BLaER1 (cell line): ENCODE measurements around the gene ACSL5.
"Not testable (repeated sequence)": the region's sequence is repeated elsewhere in the genome, so short reads cannot be mapped to it uniquely, and the experiment has no call there.

Experiments
- H3K27ac ChIP-seq: shearing (Covaris generic); formaldehyde crosslinking; 2 replicates; pipeline ENCODE4 v1.8.1; 2022
- H3K27me3 ChIP-seq: shearing (Covaris generic); formaldehyde crosslinking; 2 replicates; pipeline ENCODE4 v1.8.1; 2022
- H3K36me3 ChIP-seq: shearing (Covaris generic); formaldehyde crosslinking; 2 replicates; pipeline ENCODE4 v1.8.1; 2022
- H3K4me1 ChIP-seq: shearing (Covaris generic); formaldehyde crosslinking; 2 replicates; pipeline ENCODE4 v1.8.1; 2022
- H3K4me2 ChIP-seq: shearing (Covaris generic); formaldehyde crosslinking; 2 replicates; pipeline ENCODE4 v1.8.1; 2022
- H3K4me3 ChIP-seq: shearing (Covaris generic); formaldehyde crosslinking; 2 replicates; pipeline ENCODE4 v1.8.1; 2022
- H3K9ac ChIP-seq: shearing (Covaris generic); formaldehyde crosslinking; 2 replicates; pipeline ENCODE4 v1.8.1; 2022
- H3K9me3 ChIP-seq: shearing (Covaris generic); formaldehyde crosslinking; 2 replicates; pipeline ENCODE4 v1.8.1; 2022
- H4K20me1 ChIP-seq: shearing (Covaris generic); formaldehyde crosslinking; 2 replicates; pipeline ENCODE4 v1.8.1; 2022
- Cebpa-rat ChIP-seq: shearing (Covaris generic); IDR thresholded peaks from 2 replicates; pipeline ENCODE4 v1.8.1; 2022

The ACSL5 gene

DNA sequence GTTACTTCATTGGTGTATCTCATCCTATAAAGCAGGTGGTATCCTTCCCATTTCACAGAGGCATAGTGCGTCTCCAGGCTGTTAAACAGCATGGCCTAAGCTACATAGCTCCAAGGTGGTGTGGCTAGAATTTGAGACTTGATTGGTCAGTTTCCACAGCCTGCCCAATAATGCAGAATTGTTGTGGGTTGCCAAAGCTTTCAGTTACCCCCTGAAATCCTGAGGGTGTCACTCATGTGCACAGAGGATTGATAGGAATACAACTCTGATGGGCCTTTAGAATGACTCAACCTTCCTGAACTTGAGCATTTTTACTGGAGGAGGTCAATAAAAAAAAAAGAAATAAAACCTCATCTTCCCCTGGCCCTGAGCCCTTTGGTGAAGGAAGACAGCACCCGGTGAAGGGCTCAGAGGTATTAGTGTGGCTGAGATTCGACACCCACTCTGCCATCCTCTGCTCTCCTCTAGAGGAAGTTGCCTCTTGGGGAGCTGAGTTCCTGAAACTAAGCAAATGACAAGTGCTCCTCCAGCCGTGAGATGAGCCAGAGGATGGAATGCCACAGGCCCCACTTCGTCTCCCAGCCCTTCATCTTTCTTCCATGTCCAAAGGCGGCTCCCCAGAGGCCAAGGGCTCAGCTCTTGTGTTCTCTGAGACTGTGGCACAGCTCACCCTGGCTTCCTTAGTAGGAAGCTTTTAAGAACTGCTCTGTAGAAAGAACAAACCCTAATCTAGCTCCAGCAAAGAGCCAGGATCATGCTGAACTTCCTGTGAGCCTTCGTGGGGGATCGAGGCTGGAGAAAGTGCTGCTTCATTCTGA, 1.0 kb downstream of the ACSL5 start:
- H3K27ac ChIP-seq, result peak overlapping the region; percentile 95
- H3K9me3 ChIP-seq, result 0 out of 2 replicates have a peak, but pooled peaks cover 7% of the 10 kb centered on the region
- peaks cover 6% of the 10 kb centered on the region; the same call in 1 of the 2 replicates for H3K36me3 ChIP-seq
- peak overlapping the region; percentile 75 for H3K4me3 ChIP-seq
- peak overlapping the region; percentile 92 for H3K9ac ChIP-seq
- peak overlapping the region; percentile 87 for H3K4me2 ChIP-seq
- no peaks in the 10 kb centered on the region for H3K27me3 ChIP-seq
- no peak for TF ChIP-seq Cebpa-rat
- no peaks in the 10 kb centered on the region for H4K20me1 ChIP-seq
- H3K4me1 ChIP-seq, result peaks cover 32% of the 10 kb centered on the region

DNA sequence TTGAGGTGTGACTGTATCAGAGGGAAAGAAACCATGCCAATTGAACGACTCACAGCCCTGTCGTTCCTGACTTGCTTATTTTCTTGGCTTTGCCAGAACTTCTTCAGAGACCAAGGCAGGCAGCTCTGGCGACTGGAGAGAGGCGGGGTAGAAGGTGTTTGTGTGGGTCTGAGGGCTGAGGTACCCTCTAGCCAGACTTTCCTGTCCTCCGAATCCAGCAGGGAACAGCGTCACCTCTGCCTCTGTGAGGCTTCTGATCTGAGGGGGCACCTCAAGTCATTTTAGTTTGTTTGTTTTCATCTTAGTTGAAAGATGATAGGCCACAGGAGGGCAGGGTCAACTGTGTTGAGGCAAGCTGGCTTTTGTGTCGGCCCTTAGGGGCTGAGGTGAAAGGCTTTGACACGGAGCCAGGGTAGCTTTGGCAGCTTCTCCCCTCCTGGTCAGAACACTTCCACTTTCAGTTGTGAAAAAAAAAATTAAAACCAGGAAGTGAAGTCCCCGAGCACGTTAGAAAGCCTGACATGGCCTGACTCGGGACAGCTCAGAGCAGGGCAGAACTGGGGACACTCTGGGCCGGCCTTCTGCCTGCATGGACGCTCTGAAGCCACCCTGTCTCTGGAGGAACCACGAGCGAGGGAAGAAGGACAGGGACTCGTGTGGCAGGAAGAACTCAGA, 1.9 kb downstream of the ACSL5 start:
- Histone ChIP-seq H3K27ac (peak overlapping the region; percentile 95), H3K4me2 (peak overlapping the region; percentile 87), H4K20me1 (no peaks in the 10 kb centered on the region), H3K36me3 (peaks cover 12% of the 10 kb centered on the region; the same call in 1 of the 2 replicates), H3K9ac (peak overlapping the region; percentile 92), H3K9me3 (no peaks in the 10 kb centered on the region), H3K4me3 (peak overlapping the region; percentile 75), H3K27me3 (no peaks in the 10 kb centered on the region), H3K4me1 (peaks cover 32% of the 10 kb centered on the region)
- TF ChIP-seq Cebpa-rat, result no peak

DNA sequence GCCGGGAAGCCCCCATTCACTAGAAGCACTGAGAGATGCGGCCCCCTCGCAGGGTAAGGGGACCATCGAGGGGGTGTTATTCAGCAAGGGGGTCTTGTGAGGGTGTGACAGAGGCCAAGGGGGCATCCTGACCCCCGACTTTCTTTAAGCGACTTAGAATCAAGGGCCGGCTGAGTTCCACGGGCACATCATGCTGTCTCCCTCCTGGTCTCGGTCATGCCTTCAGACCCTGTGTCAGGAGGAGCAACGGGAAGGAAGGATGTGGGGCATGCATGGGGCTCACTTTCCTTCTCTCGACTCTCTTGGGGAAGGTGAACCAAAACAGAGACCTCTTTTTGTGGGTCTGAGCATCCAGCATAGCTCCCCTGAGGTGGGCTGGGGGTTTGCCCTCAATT, 2.5 kb downstream of the ACSL5 start:
- no peak for TF ChIP-seq Cebpa-rat
- Histone ChIP-seq H3K9ac (peak overlapping the region; percentile 92), H3K27me3 (no peaks in the 10 kb centered on the region), H3K27ac (peak overlapping the region; percentile 95), H3K4me3 (peak overlapping the region; percentile 75), H3K36me3 (peaks cover 18% of the 10 kb centered on the region; the same call in 1 of the 2 replicates), H3K4me1 (peaks cover 32% of the 10 kb centered on the region), H3K9me3 (no peaks in the 10 kb centered on the region), H4K20me1 (no peaks in the 10 kb centered on the region), H3K4me2 (peak overlapping the region; percentile 87)

DNA sequence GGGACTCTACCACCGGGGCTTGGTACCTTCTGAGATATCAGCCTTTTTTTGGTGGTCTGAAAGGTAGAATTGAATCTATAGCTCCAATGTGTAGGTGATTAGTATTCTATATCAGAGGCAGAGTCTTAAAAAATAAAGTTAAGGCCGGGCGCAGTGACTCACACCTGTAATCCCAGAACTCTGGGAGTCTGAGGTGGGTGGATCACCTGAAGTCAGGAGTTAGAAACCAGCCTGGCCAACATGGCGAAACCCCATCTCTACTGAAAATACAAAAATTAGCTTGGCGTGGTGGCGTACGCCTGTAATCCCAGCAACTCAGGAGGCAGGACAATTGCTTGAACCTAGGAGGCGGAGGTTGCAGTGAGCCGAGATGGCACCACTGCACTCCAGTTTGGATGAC, 3.2 kb downstream of the ACSL5 start:
- H3K9me3 ChIP-seq, H3K27me3 ChIP-seq, H3K9ac ChIP-seq, H4K20me1 ChIP-seq: not testable (repeated sequence)
- H3K4me2 ChIP-seq, result peak overlapping the region; percentile 87
- H3K4me3 ChIP-seq, result peak overlapping the region; percentile 75
- peaks cover 32% of the 10 kb centered on the region for H3K4me1 ChIP-seq
- 0 out of 2 replicates have a peak overlapping the region, but pooled peaks have one; percentile 95 for H3K27ac ChIP-seq
- H3K36me3 ChIP-seq, result peaks cover 23% of the 10 kb centered on the region; the same call in 1 of the 2 replicates

DNA sequence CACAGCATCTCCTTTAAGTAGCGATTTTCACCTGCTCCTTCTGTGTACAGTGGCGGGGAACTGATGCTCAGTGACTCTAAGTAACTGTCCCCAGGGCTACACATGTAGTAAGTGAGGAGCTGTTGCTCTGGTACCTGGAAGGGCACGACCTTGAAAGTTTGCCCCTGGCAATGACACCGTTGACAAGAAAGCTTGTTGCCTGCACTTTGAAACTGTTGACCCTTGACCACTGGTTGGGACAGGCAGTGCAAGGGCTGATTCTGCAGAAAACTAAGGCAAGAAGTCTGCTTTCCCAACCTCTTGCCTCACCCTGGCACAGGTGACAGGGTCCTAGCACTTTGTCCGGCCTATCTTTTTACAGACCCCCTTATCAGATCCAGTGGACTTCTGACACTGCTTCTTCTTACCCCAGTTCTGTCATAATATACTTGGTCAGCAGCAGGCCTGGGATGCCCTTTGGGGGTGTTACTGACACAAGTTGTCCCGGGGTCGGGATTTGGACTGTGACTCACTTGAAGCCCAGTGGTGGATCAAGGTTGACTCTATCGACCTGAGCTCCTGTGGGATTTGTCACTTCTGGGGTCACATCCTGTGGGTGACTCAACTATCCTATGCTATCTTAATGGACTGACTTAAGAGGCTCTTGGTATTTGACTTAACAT, 5.8 kb downstream of the ACSL5 start:
- H3K4me3 ChIP-seq, result no peak overlapping the region
- no peak overlapping the region for H3K4me2 ChIP-seq
- no peak for TF ChIP-seq Cebpa-rat
- H3K9ac ChIP-seq, result no peak overlapping the region
- H3K9me3 ChIP-seq, result no peaks in the 10 kb centered on the region
- H3K27ac ChIP-seq, result no peak overlapping the region
- peaks cover 36% of the 10 kb centered on the region; the same call in 1 of the 2 replicates for H3K36me3 ChIP-seq
- no peaks in the 10 kb centered on the region for H3K27me3 ChIP-seq
- peaks cover 16% of the 10 kb centered on the region; the same call in 1 of the 2 replicates for H4K20me1 ChIP-seq
- H3K4me1 ChIP-seq, result peaks cover 27% of the 10 kb centered on the region

DNA sequence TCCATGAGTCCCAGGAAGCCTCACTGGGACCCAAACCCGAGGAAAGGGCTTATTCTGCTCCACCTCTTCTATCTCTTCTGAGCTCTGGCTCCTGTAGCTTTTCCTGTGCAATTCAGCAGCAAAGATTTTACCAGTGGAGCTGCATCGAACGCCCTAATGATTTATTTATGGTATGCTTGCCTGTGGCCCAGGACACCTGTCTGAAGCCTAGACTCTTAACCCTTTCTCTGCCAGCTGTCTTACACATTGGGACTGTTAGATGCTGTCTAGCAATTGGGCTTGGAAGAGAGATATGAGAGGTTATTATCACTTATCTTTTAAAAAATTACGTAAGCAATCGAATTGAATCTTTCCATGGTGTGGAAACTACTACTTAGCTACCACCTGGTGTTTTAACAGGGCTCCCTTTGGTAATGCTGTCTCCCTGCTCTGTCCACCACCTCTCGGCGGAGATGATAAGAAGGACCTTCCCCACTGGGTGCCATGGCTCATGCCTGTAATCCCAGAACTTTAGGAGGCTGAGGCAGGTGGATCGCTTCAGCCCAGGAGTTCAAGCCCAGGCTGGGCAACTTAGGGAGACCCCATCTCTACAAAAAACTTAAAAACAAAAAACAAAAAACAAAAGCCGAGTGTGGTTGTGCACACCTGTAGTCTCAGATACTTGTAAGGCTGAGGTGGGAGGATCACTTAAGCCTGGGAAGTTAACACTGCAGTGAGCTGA, 8.8 kb downstream of the ACSL5 start:
- TF ChIP-seq Cebpa-rat, result no peak
- H4K20me1 ChIP-seq, result peaks cover 16% of the 10 kb centered on the region; the same call in 1 of the 2 replicates
- peaks cover 2% of the 10 kb centered on the region; the same call in 1 of the 2 replicates for H3K4me1 ChIP-seq
- no peaks in the 10 kb centered on the region for H3K9me3 ChIP-seq
- no peak overlapping the region for H3K4me2 ChIP-seq
- peaks cover 36% of the 10 kb centered on the region; the same call in 1 of the 2 replicates for H3K36me3 ChIP-seq
- no peak overlapping the region for H3K4me3 ChIP-seq
- no peak overlapping the region for H3K27ac ChIP-seq
- no peak overlapping the region for H3K9ac ChIP-seq
- no peaks in the 10 kb centered on the region for H3K27me3 ChIP-seq

DNA sequence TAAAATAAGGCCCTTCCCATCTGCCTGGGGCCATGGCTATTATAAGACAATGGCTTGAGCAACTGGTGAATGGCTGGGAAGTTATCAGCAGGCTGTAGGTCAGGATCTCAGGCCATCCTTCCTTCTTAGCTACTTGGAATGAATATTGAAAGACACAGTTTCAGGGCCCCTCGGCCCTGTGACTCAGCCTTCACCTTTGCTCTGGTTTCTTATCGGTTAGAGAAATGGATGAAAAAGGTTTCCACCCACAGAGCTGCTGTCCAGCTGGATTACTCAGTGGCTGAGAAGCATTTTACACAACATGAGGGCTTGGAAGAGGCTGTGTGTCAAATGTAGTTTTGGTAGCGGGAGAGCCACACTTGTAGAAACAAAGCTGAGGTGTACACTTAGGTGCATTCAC, 9.4 kb downstream of the ACSL5 start:
- Histone ChIP-seq H4K20me1 (peaks cover 16% of the 10 kb centered on the region; the same call in 1 of the 2 replicates), H3K4me2 (no peak overlapping the region), H3K27me3 (no peaks in the 10 kb centered on the region), H3K4me1 (no peaks in the 10 kb centered on the region), H3K9ac (no peak overlapping the region), H3K9me3 (no peaks in the 10 kb centered on the region), H3K36me3 (peaks cover 36% of the 10 kb centered on the region; the same call in 1 of the 2 replicates), H3K4me3 (no peak overlapping the region), H3K27ac (no peak overlapping the region)
- no peak for TF ChIP-seq Cebpa-rat

DNA sequence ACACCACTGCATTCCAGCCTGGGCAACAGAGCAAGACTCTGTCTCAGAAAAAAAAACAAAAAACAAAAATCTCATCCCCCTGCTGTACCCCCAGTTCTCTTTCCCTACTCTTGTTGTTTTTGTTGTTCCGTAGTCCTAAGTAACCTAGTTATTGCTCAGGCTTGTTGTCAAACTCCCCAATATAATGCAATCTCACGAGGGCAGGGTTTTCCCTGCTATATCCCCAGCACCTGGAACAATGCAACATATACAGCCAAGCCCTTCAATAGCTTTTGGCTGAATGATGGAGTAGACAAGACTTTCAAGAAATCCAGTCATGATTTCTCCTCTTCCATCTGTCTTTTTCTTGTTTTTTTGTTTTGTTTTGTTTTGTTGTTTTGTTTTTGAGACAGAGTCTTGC, 10.2 kb downstream of the ACSL5 start:
- peaks cover 36% of the 10 kb centered on the region; the same call in 1 of the 2 replicates for H3K36me3 ChIP-seq
- no peak overlapping the region for H3K9ac ChIP-seq
- H3K9me3 ChIP-seq, result no peaks in the 10 kb centered on the region
- peaks cover 4% of the 10 kb centered on the region for H3K4me1 ChIP-seq
- H4K20me1 ChIP-seq, result peaks cover 16% of the 10 kb centered on the region; the same call in 1 of the 2 replicates
- H3K4me3 ChIP-seq, result no peak overlapping the region
- H3K4me2 ChIP-seq, result no peak overlapping the region
- no peaks in the 10 kb centered on the region for H3K27me3 ChIP-seq
- TF ChIP-seq Cebpa-rat, result no peak
- H3K27ac ChIP-seq, result no peak overlapping the region

DNA sequence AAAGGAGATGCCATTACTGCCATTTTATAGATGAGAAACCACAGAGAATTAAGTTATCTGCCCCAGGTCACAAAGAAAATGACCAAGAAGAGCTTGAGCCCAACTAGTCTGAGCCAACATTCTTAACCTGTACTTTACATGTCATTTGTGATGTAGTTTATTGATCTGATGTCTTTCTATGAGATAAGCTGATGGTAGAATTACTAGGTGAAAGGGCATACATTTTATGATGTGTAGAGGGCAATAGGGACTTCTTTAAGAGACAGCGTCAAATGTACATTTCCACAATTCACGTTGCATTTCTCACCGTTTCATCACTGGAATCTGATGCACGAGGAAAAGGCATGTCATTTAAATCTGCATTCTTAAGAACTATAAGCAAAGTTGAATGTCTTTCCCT, 11.3 kb downstream of the ACSL5 start:
- Histone ChIP-seq H3K27me3 (no peaks in the 10 kb centered on the region), H3K9me3 (no peaks in the 10 kb centered on the region), H3K36me3 (peaks cover 28% of the 10 kb centered on the region; the same call in 1 of the 2 replicates), H3K4me2 (no peak overlapping the region), H3K4me3 (no peak overlapping the region), H3K4me1 (peaks cover 15% of the 10 kb centered on the region), H4K20me1 (peaks cover 16% of the 10 kb centered on the region; the same call in 1 of the 2 replicates), H3K27ac (no peak overlapping the region), H3K9ac (no peak overlapping the region)
- no peak for TF ChIP-seq Cebpa-rat

DNA sequence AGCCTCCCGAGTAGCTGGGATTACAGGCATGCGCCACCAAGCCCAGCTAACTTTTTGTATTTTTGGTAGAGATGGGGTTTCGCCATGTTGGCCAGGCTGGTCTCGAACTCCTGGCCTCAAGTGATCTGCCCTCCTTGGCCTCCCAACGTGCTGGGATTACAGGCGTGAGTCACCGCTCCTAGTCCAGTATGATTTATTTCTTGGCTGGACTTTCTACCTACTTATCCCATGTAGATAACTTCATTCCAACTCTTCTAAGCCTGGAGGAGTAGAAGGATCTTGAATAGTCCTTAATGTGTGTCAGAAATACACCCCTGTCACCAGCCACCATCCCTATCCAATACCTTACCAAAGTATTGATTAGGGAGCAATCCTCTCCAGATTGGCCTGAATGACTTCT, 14.1 kb downstream of the ACSL5 start:
- H3K4me3 ChIP-seq, H3K36me3 ChIP-seq, H3K27me3 ChIP-seq, H3K4me2 ChIP-seq, H3K27ac ChIP-seq, H4K20me1 ChIP-seq, H3K9me3 ChIP-seq, H3K9ac ChIP-seq: not testable (repeated sequence)
- peaks cover 17% of the 10 kb centered on the region for H3K4me1 ChIP-seq
